ENCODE measurements around the gene GPR21. TPM values are rescaled to one million over a fixed set of nuclear protein-coding genes. Genes with fewer than 3 reads are reported as not detected.

Gene GPR21
- total RNA-seq, 1 donor from 2014 or later, result 6.4 TPM

DNA sequence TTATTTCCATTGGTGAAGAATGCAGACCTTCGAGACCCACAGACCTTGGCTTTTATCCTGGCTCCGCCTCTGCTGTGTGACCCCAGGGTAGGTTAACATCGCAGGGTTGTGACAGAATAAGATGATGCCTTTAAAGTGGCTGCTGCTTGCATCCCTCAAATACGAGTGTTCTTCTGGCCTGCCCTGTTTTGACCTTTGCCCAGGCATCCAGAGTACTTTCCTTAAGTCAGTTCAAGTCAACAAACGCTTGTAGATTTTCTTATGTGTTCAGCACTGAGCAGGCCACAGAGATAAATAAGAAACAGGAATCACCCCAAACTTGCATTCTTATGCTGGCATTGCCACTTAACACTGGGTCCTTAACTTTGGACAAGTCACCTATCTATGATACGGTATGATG is 50.2 kb downstream of the GPR21 start:
- no peaks in the 10 kb centered on the region for H3K4me1 ChIP-seq
- H3K4me3 ChIP-seq, result no peak overlapping the region
- no peaks in the 10 kb centered on the region for H3K27me3 ChIP-seq
- H3K4me1 Mint-ChIP-seq, result peaks cover 13% of the 10 kb centered on the region
- peaks cover 24% of the 10 kb centered on the region for H3K36me3 Mint-ChIP-seq
- peaks cover 4% of the 10 kb centered on the region for H3F3A ChIP-seq (ENCODE audit: low read depth)
- H3K27ac ChIP-seq, result no peak overlapping the region
- no peak overlapping the region for H3K9ac ChIP-seq
- H3K36me3 ChIP-seq, result peaks cover 23% of the 10 kb centered on the region
- H3K27ac Mint-ChIP-seq, result no peak overlapping the region
- no peak overlapping the region for H3K4me2 ChIP-seq
- H3K27me3 Mint-ChIP-seq (ENCODE audit: insufficient read depth, low read depth), result no peaks in the 10 kb centered on the region
- H3K9me3 Mint-ChIP-seq, result no peaks in the 10 kb centered on the region
- peaks cover 7% of the 10 kb centered on the region for H4K20me1 ChIP-seq (ENCODE audit: low read depth)
- TF ChIP-seq, protein P1, sequence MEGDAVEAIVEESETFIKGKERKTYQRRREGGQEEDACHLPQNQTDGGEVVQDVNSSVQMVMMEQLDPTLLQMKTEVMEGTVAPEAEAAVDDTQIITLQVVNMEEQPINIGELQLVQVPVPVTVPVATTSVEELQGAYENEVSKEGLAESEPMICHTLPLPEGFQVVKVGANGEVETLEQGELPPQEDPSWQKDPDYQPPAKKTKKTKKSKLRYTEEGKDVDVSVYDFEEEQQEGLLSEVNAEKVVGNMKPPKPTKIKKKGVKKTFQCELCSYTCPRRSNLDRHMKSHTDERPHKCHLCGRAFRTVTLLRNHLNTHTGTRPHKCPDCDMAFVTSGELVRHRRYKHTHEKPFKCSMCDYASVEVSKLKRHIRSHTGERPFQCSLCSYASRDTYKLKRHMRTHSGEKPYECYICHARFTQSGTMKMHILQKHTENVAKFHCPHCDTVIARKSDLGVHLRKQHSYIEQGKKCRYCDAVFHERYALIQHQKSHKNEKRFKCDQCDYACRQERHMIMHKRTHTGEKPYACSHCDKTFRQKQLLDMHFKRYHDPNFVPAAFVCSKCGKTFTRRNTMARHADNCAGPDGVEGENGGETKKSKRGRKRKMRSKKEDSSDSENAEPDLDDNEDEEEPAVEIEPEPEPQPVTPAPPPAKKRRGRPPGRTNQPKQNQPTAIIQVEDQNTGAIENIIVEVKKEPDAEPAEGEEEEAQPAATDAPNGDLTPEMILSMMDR (IDR thresholded peaks at IDR 0.05), result no peak
- TF ChIP-seq EZH2 (IDR thresholded peaks at IDR 0.05) (no peak), EZH2phosphoT487 (IDR thresholded peaks at IDR 0.05) (no peak)
- H3K79me2 ChIP-seq (ENCODE audit: low read depth), result no peaks in the 10 kb centered on the region
- H2AFZ ChIP-seq (replicated peaks), result no peak overlapping the region
- no peaks in the 10 kb centered on the region for H3K9me3 ChIP-seq (ENCODE audit: low read depth)
- no peak for DNase-seq (ENCODE audit: low spot score)
- no peak overlapping the region for H3K4me3 Mint-ChIP-seq

DNA sequence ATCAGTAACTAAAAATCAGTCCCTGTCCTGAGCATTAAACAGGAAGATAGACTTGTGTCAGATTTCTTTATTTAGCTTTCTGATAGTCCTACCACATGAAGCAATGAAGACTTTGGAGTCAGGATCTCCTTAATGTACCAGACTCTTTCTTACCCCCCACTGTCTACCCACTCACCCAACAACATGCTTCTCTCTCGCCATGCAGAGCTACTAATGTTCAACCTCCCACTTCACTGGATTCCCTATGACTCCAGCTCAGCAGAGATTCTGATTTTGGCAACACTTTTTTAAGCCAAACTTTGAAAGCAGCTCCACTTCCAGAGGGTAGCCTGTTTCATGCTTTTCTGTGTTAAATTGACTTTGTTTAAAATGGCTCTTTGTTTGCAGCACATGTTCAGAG is 50.8 kb downstream of the GPR21 start:
- Mint-ChIP-seq H3K9me3 (no peaks in the 10 kb centered on the region), H3K4me1 (peaks cover 13% of the 10 kb centered on the region), H3K4me3 (no peak overlapping the region), H3K27me3 (ENCODE audit: insufficient read depth, low read depth) (no peaks in the 10 kb centered on the region), H3K36me3 (peaks cover 25% of the 10 kb centered on the region), H3K27ac (no peak overlapping the region)
- no peaks in the 10 kb centered on the region for H3K27me3 ChIP-seq
- H3K36me3 ChIP-seq, result peaks cover 20% of the 10 kb centered on the region
- DNase-seq (ENCODE audit: low spot score), result no peak
- H4K20me1 ChIP-seq (ENCODE audit: low read depth), result peaks cover 7% of the 10 kb centered on the region
- H3K27ac ChIP-seq, result no peak overlapping the region
- H3F3A ChIP-seq (ENCODE audit: low read depth), result peaks cover 4% of the 10 kb centered on the region
- TF ChIP-seq EZH2phosphoT487 (IDR thresholded peaks at IDR 0.05) (no peak), EZH2 (IDR thresholded peaks at IDR 0.05) (no peak)
- TF ChIP-seq, protein P1 (IDR thresholded peaks at IDR 0.05), result no peak
- H3K4me3 ChIP-seq, result no peak overlapping the region
- H2AFZ ChIP-seq (replicated peaks), result no peak overlapping the region
- H3K4me2 ChIP-seq, result no peak overlapping the region
- H3K4me1 ChIP-seq, result no peaks in the 10 kb centered on the region
- no peaks in the 10 kb centered on the region for H3K79me2 ChIP-seq (ENCODE audit: low read depth)
- H3K9ac ChIP-seq, result no peak overlapping the region
- no peaks in the 10 kb centered on the region for H3K9me3 ChIP-seq (ENCODE audit: low read depth)

Small RNA genes within 50 kb of the gene (small RNA-seq; reads per million reads assigned to genes)
- not detected for gene GPR21

Other genes starting within 250 kb of the GPR21 start
- not detected in 2 replicates for gene OR5C1, start 244.7 kb upstream of the GPR21 start, total RNA-seq (ENCODE audit: low replicate concordance)
- gene OR1K1, start 233.5 kb upstream of the GPR21 start, total RNA-seq (ENCODE audit: low replicate concordance), result not detected in 2 replicates
- gene PDCL, start 205.1 kb upstream of the GPR21 start, total RNA-seq (ENCODE audit: low replicate concordance), result 43.4 and 55.2 TPM in 2 replicates
- gene RC3H2, start 128.3 kb upstream of the GPR21 start, total RNA-seq (ENCODE audit: low replicate concordance), result 49.9 and 56.7 TPM in 2 replicates
- 18.0 and 23.7 TPM in 2 replicates for gene ZBTB6, start 120.3 kb upstream of the GPR21 start, total RNA-seq (ENCODE audit: low replicate concordance)
- 9.0 and 15.5 TPM in 2 replicates for gene ZBTB26, start 102.2 kb upstream of the GPR21 start, total RNA-seq (ENCODE audit: low replicate concordance)
- gene RABGAP1, start 92.6 kb upstream of the GPR21 start, total RNA-seq (ENCODE audit: low replicate concordance), result 48.5 and 55.2 TPM in 2 replicates
- gene STRBP, start 234.9 kb downstream of the GPR21 start, total RNA-seq (ENCODE audit: low replicate concordance), result 70.9 and 99.4 TPM in 2 replicates

Measured in neural progenitor cell (in vitro differentiated cells).